Endothelial cell of umbilical vein (primary cell): ENCODE results near the gene LRRC8E. TPM values are rescaled to one million over a fixed set of nuclear protein-coding genes. Genes with fewer than 3 reads are reported as not detected.
A peak's percentile ranks its signal among the peaks of the same experiment; 100 is the strongest.

Experiments used
- BruUV-seq: library from RNA; stranded (reverse); fragments of 400-500 nt; replicated peaks from 2 replicates; lab custom pipeline; 2021; lab: Mats Ljungman, UMichigan
- CTCF ChIA-PET: fragments of 300-600, 350-600 bp; sonication (Branson Sonifier 250); formaldehyde crosslinking; loops from one replicate; lab custom pipeline; 2021; ENCODE audit warnings: antibody characterized with exemption, inconsistent platforms; lab: Charles Lee
- POLR2A ChIA-PET: fragments of 300-600, 350-600 bp; sonication (Branson Sonifier 250); formaldehyde crosslinking; loops from one replicate; lab custom pipeline; 2021; ENCODE audit warnings: antibody characterized with exemption, inconsistent platforms; lab: Charles Lee
- DNase-seq: peaks from one replicate; pipeline ENCODE4 v3.0.0-alpha.2; 2011; ENCODE audit warnings: low read depth, low spot score
- FAIRE-seq: peaks from 2 replicates; lab custom pipeline; 2011; peaks lifted over from hg19 to GRCh38; lab: Jason Lieb, UNC
- H2AFZ ChIP-seq: 2 replicates; pipeline ENCODE4 v1.6.0; 2012; ENCODE audit warnings: low read depth, low read length, control low read depth, inconsistent platforms
- H3K27ac ChIP-seq: 2 replicates; pipeline ENCODE4 v1.5.1; 2011; ENCODE audit warnings: low read depth, mild to moderate bottlenecking, control low read depth, low read length, moderate library complexity; ENCODE audit not compliant: insufficient read depth
- H3K27me3 ChIP-seq, 2 experiments: 2 replicates each; pipeline versions ENCODE4 v1.6.0 to v1.6.1; 2011; ENCODE audit warnings: low read length in 2 of 2, mixed read lengths in 1 of 2; ENCODE audit not compliant: control insufficient read depth in 2 of 2, insufficient read depth in 2 of 2
- H3K36me3 ChIP-seq, 2 experiments: 2 replicates in 1 of 2; 3 replicates in 1 of 2; pipeline ENCODE4 v1.5.1; 2011; ENCODE audit warnings: low read length in 2 of 2, mild to moderate bottlenecking in 1 of 2, moderate library complexity in 1 of 2; ENCODE audit not compliant: control insufficient read depth in 2 of 2, insufficient read depth in 2 of 2; ENCODE audit errors: extremely low read depth in 1 of 2
- H3K4me1 ChIP-seq: 3 replicates; pipeline ENCODE4 v1.5.1; 2011; ENCODE audit warnings: mild to moderate bottlenecking, low read length; ENCODE audit not compliant: control insufficient read depth, insufficient read depth; ENCODE audit errors: extremely low read depth
- H3K4me2 ChIP-seq: 2 replicates; pipeline ENCODE4 v1.6.1; 2011; ENCODE audit warnings: low read length, control low read depth, mixed read lengths; ENCODE audit not compliant: insufficient read depth
- H3K4me3 ChIP-seq, 3 experiments: fragments of 200-600 bp in 1 of 3; sonication (generic), shearing (Covaris generic) in 1 of 3; replicated peaks in 1 of 3; 2 replicates each; pipeline ENCODE4 v1.5.1; 2011 to 2016; ENCODE audit warnings: control low read depth in 3 of 3, low read length in 3 of 3, mild to moderate bottlenecking in 2 of 3, inconsistent platforms in 1 of 3, low read depth in 1 of 3, moderate library complexity in 1 of 3; ENCODE audit not compliant: insufficient read depth in 1 of 3
- H3K79me2 ChIP-seq: 2 replicates; pipeline ENCODE4 v1.6.0; 2012; ENCODE audit warnings: low read length, inconsistent platforms; ENCODE audit not compliant: control insufficient read depth, insufficient read depth
- H3K9ac ChIP-seq: replicated peaks from 2 replicates; pipeline ENCODE3; 2011; ENCODE audit warnings: low read length, control low read depth; ENCODE audit not compliant: insufficient read depth; ENCODE audit errors: extremely low read depth
- H3K9me1 ChIP-seq: replicated peaks from 3 replicates; pipeline ENCODE4 v1.6.0; 2011; ENCODE audit warnings: mild to moderate bottlenecking, low read length; ENCODE audit not compliant: control insufficient read depth, insufficient read depth; ENCODE audit errors: extremely low read depth
- H3K9me3 ChIP-seq: replicated peaks from 2 replicates; pipeline ENCODE4 v1.5.1; 2012; ENCODE audit warnings: low read length, inconsistent platforms; ENCODE audit not compliant: control insufficient read depth, insufficient read depth
- H4K20me1 ChIP-seq: replicated peaks from 2 replicates; pipeline ENCODE3; 2011; ENCODE audit warnings: mild to moderate bottlenecking, low read length; ENCODE audit not compliant: control insufficient read depth, insufficient read depth; ENCODE audit errors: extremely low read depth
- CTCF ChIP-seq, 2 donors: IDR thresholded peaks; 1 replicate in 1 of 2; 2 replicates in 1 of 2; pipeline ENCODE4 v1.5.1; 2011; ENCODE audit warnings: low read length in 2 of 2, mild to moderate bottlenecking in 2 of 2, moderate library complexity in 2 of 2, control low read depth in 1 of 2, inconsistent platforms in 1 of 2, low read depth in 1 of 2; ENCODE audit not compliant: insufficient read depth in 1 of 2; ENCODE audit errors: extremely low read depth in 1 of 2
- EZH2 ChIP-seq: IDR thresholded peaks from 2 replicates; pipeline ENCODE4 v1.6.1; 2012; ENCODE audit warnings: borderline replicate concordance, low read depth, mild to moderate bottlenecking, moderate library complexity, low read length, inconsistent platforms; ENCODE audit not compliant: severe bottlenecking
- FOS ChIP-seq: IDR thresholded peaks from 2 replicates; pipeline ENCODE4 v1.6.1; 2011; ENCODE audit warnings: mild to moderate bottlenecking, low read length, moderate library complexity, borderline replicate concordance; ENCODE audit not compliant: insufficient read depth
- GATA2 ChIP-seq: IDR thresholded peaks from 2 replicates; pipeline ENCODE4 v1.7.0; 2011; ENCODE audit warnings: low read depth, mild to moderate bottlenecking, moderate library complexity, mixed read lengths, low read length; ENCODE audit not compliant: insufficient read length, insufficient read depth
- JUN ChIP-seq: IDR thresholded peaks from 2 replicates; pipeline ENCODE4 v1.6.1; 2011; ENCODE audit warnings: borderline replicate concordance, low read depth; ENCODE audit not compliant: insufficient read length, insufficient read depth
- MYC ChIP-seq: IDR thresholded peaks from one replicate; pipeline ENCODE4 v1.6.1; 2011; ENCODE audit warnings: mild to moderate bottlenecking, low read depth, low read length
- POLR2A ChIP-seq: IDR thresholded peaks from 2 replicates; pipeline ENCODE4 v1.6.1; 2012; ENCODE audit warnings: low read depth, mild to moderate bottlenecking, control low read depth, low read length
- POLR2AphosphoS5 ChIP-seq: IDR thresholded peaks from 2 replicates; pipeline ENCODE4 v1.6.1; 2012; ENCODE audit warnings: low read depth, mild to moderate bottlenecking, control low read depth, low read length, moderate library complexity; ENCODE audit not compliant: insufficient read depth
- dilution Hi-C: fragments of 300-500 bp; cut with MboI; formaldehyde crosslinking; loops from one replicate; pipeline ENCODE4 v1.15.0; 2019; ENCODE audit warnings: low sequenced_read_pairs; ENCODE audit not compliant: extremely low pct_ligation_motif_present
- intact Hi-C: fragments of 100-400 bp; cut with micrococcal nuclease; formaldehyde crosslinking; loops from one replicate; pipeline ENCODE4 v1.10.0; 2022
- polyA plus RNA-seq, 4 experiments: library from polyadenylated mRNA; depleted of rRNA in 3 of 4; stranded (reverse) in 3 of 4; unstranded in 1 of 4; fragments of >200 nt; gene quantifications; 2 replicates each; pipeline versions ENCODE4 v1.2.1 to v1.2.3, GENCODE V29; 2011 to 2012; ENCODE audit warnings: missing spikeins in 1 of 4
- total RNA-seq: library from RNA; stranded (reverse); gene quantifications from 2 replicates; pipeline ENCODE4 v1.2.3, GENCODE V29; 2021
- TF ChIP-seq, protein P1 (sequence below): IDR thresholded peaks from 2 replicates; pipeline ENCODE4 v1.6.1; 2011; ENCODE audit not compliant: insufficient read depth, insufficient read length

The LRRC8E gene
- total and polyA plus RNA-seq, 2 donors (not counting 3 experiments of a cell fraction or from before 2014, with no cell fraction given): 1.1 to 1.6 TPM

GRCh38 chr19:7904074-7905020, 16.0 kb downstream of the LRRC8E start:
- peaks cover 16% of the 10 kb centered on the region for H3K4me1 ChIP-seq
- H2AFZ ChIP-seq: peak overlapping the region; percentile 10
- H3K79me2 ChIP-seq: peaks cover 28% of the 10 kb centered on the region
- peak overlapping the region; percentile 73 for H3K9ac ChIP-seq
- H3K4me3 ChIP-seq: peak overlapping the region; percentile 62 to 93 (median 71)
- TSS peak; percentile 58 for BruUV-seq
- CTCF ChIA-PET: interaction anchor here (0.7 to 2.2 kb wide), 14 partner anchors 12 to 336 kb away, joined by 3 to 17 read pairs (median 4); partner anchors contain the start of genes SNAPC2, TIMM44 and TRAPPC5
- intact Hi-C loops: no loop called here
- DNase-seq: peak; percentile 21
- TF ChIP-seq POLR2AphosphoS5 (no peak), POLR2A (no peak), EZH2 (no peak), CTCF (IDR thresholded peaks at IDR 0.05; ENCODE audit: extremely low read depth in 1 of 2, insufficient read depth in 1 of 2, low read depth in 1 of 2, low read length in 2 of 2) (no peak), GATA2 (no peak), FOS (no peak), MYC (no peak), JUN (no peak)
- TF ChIP-seq, protein P1, sequence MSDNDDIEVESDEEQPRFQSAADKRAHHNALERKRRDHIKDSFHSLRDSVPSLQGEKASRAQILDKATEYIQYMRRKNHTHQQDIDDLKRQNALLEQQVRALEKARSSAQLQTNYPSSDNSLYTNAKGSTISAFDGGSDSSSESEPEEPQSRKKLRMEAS: no peak
- no peaks in the 10 kb centered on the region for H4K20me1 ChIP-seq
- no peak for FAIRE-seq
- H3K27me3 ChIP-seq: no peaks in the 10 kb centered on the region
- H3K27ac ChIP-seq: peak overlapping the region; percentile 62
- POLR2A ChIA-PET: interaction anchor here (0.8 to 1.0 kb wide), 3 partner anchors 7 to 16 kb away, joined by 3 to 13 read pairs (median 4); partner anchors contain the start of gene SNAPC2
- peaks cover 0 to 3% of the 10 kb centered on the region in 2 experiments for H3K36me3 ChIP-seq
- no peaks in the 10 kb centered on the region for H3K9me1 ChIP-seq
- no peaks in the 10 kb centered on the region for H3K9me3 ChIP-seq
- peak overlapping the region; percentile 91 for H3K4me2 ChIP-seq
- dilution Hi-C loops: no loop called here
